GM18507 (cell line): ENCODE results near the gene SWI5.
A peak's percentile ranks its signal among the peaks of the same experiment; 100 is the strongest.

Experiments
- DNase-seq: peaks from one replicate; pipeline ENCODE4 v3.0.0; 2011; ENCODE audit warnings: low read depth; ENCODE audit not compliant: insufficient read length; ENCODE audit errors: extremely low spot score
- FAIRE-seq: peaks from 2 replicates; lab custom pipeline; 2011; peaks lifted over from hg19 to GRCh38; lab: Jason Lieb, UNC

SWI5 gene

GRCh38 chr9:128250839-128251731 is 25.0 kb upstream of the SWI5 start:
- no peak for DNase-seq
- FAIRE-seq = no peak

GRCh38 chr9:128251732-128252100 is 24.4 kb upstream of the SWI5 start:
- FAIRE-seq = no peak
- DNase-seq = no peak

GRCh38 chr9:128252317-128253139 is 23.5 kb upstream of the SWI5 start:
- DNase-seq (no peak), FAIRE-seq (no peak)

DNA sequence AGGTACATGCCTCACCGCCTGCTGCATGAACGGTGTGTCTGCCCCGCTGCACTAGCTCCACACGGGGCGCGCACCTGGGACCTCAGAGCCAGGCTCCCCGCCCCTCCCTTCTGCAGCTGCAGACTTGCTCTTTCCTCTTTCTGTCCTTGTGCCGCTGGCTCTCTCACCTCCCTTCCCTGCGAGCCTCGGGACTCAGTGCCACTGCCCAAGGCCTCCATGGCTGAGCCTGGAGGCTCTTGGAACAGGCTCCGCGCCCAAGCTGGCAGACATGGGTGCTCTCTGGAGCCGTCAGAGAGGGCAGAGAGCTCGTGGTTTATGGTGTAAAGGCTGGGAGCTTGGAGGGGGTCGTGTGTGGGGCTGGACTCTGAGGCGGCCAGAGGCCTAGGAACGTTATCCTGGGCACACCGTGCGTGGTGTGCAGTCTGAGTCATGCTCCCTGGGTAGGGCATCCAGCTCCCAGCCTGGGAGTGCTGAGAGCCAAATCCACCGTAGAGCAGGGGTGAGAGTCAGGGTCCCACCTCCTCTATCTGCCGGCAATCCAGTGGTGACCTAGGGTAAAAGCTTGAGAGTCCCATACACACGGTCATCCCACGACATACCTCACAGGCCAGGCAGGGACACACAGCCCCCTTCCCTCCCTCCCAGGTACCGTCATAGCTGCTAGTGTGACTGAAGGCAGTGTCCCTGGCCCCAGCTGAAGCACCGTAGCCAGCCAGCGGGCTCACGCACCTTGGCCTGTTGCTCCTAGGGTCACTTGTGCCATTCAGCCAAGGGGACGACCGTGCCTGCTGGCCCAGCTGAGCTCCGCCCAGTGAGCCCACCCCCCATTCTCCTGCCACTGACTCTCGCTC is 22.7 kb upstream of the SWI5 start:
- no peak for DNase-seq
- no peak for FAIRE-seq

GRCh38 chr9:128253991-128254346 is 22.1 kb upstream of the SWI5 start:
- no peak for DNase-seq
- no peak for FAIRE-seq

GRCh38 chr9:128254362-128254761 is 21.7 kb upstream of the SWI5 start:
- FAIRE-seq = no peak
- no peak for DNase-seq

DNA sequence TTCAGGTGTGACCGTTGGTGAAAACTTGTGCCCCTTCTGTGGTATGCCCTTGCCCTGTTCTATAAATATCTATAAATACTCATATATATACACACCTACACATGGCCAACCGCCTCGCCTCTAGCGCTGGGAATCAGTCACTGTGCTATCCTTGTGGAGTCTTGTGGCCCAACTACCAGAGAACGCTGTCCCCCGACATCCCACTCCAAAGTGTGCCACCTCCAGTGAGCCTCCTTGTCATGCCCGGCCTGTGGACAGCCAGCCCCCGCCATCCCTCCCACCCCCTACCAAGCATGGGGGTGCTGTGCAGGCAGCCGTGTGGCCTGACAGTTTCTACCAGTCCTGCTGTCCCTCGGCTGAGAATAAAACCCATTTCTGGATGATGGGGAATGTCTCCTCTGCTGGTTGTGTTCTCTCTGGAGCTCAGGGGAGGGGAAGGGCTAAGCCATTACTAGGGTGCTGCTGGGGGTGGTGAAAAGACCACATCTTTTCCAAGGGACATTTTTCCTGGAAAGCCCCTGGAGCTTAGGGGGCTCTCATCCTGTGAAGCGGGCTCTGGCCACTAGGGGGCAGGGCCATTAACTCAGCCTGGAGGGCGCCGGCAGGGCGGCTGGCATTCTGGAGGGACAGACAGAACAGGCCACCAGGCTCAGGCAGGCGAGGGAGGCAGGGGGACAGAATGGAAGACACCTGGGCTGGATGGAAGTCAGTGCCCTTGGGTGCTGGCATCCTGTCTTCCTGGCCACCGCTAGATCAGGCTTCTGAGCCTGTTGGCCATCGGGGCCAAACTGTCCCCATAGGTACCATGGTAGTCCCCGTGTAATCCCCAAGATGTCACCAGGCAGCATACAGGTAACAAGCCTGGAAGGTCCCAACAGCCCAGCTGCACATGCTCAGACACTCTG is 21.0 kb upstream of the SWI5 start:
- FAIRE-seq = no peak

DNA sequence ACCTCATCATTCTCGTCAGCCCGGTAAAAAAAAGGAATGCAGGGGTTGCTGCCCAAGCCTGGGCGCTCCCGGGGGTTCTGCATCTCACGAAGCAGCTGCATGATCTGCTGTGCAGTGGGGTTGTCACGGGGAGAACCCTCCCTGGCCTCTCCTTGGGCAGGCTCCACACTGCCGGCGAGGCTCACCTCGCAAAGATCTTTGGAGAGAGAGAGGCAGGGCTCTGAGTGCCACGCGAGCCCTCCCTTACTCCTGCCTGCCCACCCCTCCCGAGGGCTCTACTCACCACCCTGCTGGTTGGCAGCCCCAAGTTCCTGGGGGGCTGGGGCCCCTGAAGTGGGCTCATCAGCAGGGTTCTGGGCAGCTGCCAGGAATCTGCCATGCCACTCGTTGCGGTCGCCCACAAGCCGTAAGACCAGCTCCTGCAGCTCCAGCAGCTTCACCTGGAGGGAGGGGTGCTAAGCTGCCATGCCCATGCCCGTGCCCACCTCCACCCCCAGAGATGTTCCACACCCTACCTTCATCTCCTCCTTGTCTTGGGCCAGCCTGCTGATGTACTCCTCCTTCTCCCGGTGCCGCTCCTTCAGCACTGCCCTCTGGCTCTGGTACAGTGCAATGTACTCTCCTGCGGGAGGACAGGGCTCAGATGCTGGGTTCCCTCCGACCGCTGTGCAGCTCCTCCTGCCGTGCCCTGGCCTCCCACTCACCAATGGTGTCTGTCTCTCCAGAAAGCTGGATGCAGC is 18.8 kb upstream of the SWI5 start:
- FAIRE-seq = no peak
- DNase-seq = no peak

More for the DNA sequence above, 21.0 kb upstream of the SWI5 start:
- DNase-seq = peak; percentile 57

- FAIRE-seq = no peak
- no peak for DNase-seq
These were observed 18.2 kb upstream of the SWI5 start for GRCh38 chr9:128257907-128258306.

- FAIRE-seq = no peak
- no peak for DNase-seq
These were observed 17.8 kb upstream of the SWI5 start for GRCh38 chr9:128258326-128258725.

- no peak for FAIRE-seq
- no peak for DNase-seq
These were observed 16.9 kb upstream of the SWI5 start for GRCh38 chr9:128259156-128259555.

DNA sequence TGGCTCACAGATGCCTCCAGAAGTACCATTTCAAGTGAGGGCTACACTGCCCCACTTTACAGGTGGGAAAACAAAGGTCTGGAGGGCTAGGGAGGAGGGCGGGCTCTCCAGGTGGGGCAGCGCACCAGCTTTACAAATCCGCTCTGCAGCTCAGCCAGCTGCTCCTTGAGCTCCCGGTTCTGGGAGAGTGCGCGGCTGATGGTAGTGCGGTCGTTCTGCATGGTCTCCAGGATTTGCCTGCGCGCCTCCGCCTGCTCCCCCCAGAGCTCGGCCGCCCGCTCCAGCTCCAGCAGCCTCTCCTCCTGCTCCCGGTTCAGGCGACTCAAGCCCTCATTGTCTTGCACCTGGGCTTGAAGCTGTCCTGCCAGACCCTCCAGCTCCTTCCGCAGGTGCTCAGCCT is 15.7 kb upstream of the SWI5 start:
- DNase-seq (no peak), FAIRE-seq (no peak)

DNA sequence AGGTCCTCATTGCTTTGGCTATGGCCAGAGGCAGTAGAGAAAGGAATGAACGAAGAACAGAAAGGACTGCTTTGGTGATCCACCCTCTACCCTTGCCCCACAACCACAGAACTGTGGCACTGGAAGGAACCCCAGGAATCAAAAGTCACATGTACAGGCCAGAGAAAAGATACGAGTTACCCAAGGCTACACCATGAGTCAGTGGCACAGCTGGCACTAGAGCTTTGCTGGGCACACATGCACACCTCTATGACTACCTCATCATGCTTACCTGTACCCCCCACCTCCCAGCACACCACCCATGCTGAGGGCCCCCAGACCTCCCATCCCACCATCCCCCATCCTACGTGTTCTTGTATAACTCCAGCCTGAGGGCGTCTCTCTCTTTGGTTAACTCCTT is 13.4 kb upstream of the SWI5 start:
- no peak for DNase-seq
- FAIRE-seq = no peak

GRCh38 chr9:128265348-128265847 is 10.7 kb upstream of the SWI5 start:
- no peak for DNase-seq
- no peak for FAIRE-seq

DNA sequence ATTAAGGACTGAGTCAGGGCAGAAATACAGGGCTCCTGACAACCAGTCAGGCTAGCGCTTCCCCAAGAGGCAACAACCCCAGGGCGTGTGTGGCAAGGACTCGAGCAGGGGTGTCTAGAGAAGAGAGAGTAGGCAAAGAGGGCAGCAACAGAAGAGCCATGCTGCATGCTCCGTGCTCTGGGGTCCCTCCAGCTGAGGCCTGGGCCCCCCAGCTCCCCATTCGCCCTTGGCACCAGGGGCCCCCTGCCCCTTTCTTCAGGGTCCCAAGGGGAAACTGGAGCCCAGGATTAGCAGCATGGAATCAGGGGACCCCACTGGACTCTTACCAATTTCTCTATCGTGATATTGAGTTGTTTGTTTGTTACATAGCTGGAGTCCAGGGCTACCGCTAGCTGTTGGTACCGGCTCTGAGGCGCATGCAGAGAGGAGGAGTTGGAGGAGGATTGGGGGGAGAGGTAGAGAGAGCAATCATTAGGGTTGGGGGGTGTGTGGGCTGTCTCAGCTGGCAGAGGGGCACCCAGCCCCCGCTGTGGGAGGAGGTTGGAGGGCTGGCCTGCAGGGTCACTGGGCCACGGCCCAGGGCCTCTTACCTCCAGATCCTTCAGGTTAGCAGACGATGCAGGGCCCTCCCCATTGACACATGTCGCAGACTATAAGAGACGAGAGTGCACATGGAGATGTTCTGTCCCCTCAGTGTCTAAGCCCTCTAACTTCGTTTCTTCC is 9.0 kb upstream of the SWI5 start:
- DNase-seq (no peak), FAIRE-seq (no peak)

GRCh38 chr9:128271112-128271511 is 5.0 kb upstream of the SWI5 start:
- DNase-seq (no peak), FAIRE-seq (no peak)

DNA sequence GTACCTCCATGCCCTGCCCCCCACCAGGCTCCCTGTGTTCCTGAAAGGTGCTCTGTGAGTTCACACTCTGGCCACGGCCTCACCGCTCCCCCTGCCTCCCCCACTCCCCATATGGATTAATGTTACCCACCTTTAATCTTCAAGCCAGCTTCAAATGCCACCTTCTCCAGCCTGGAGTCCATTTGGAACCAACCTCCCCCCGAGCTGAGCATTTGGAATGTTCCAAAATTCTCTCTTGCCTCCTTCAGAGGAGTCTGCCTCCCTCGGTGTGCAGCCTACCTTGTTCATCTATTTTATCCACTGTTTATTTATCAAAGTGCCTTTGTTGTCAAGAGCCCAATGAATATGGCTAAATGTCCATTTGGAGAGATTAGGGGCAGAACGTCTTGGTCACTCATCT is 4.6 kb upstream of the SWI5 start:
- FAIRE-seq = no peak

GRCh38 chr9:128274245-128274644 is 1.8 kb upstream of the SWI5 start:
- no peak for FAIRE-seq
- DNase-seq = no peak

More for the DNA sequence above, 4.6 kb upstream of the SWI5 start:
- no peak for DNase-seq
